Vagina (tissue), 2 donors: Measurements from ENCODE around the gene RABEP2. TPM values are rescaled to one million over a fixed set of nuclear protein-coding genes. Genes with fewer than 3 reads are reported as not detected.

ENCODE experiments used
- DNase-seq, 2 donors: peaks; one replicate each; pipeline ENCODE4 v3.0.0-alpha.2; 2017; ENCODE audit errors: extremely low spot score in 2 of 2
- H3K27ac ChIP-seq: fragments of 200-600 bp; sonication (generic); one replicate; pipeline ENCODE4 v1.5.1; 2019
- H3K27me3 ChIP-seq: fragments of 200-600 bp; sonication (generic); one replicate; pipeline ENCODE4 v1.5.1; 2019
- H3K36me3 ChIP-seq, 2 donors: fragments of 200-600 bp; sonication (generic); one replicate each; pipeline ENCODE4 v1.5.1; 2017 to 2019
- H3K4me1 ChIP-seq: fragments of 200-600 bp; sonication (generic); one replicate; pipeline ENCODE4 v1.5.1; 2019
- H3K4me3 ChIP-seq, 2 donors: fragments of 200-600 bp; sonication (generic); 1 replicate in 1 of 2; 2 replicates in 1 of 2; pipeline ENCODE4 v1.5.1; 2016 to 2019
- H3K9me3 ChIP-seq: fragments of 200-600 bp; sonication (generic); one replicate; pipeline ENCODE4 v1.5.1; 2019
- POLR2A ChIP-seq, 2 donors: fragments of 450-650 bp; IDR thresholded peaks; one replicate each; pipeline ENCODE4 v1.6.1; 2017; ENCODE audit warnings: antibody characterized with exemption in 2 of 2, mild to moderate bottlenecking in 2 of 2, moderate library complexity in 2 of 2
- POLR2AphosphoS5 ChIP-seq, 2 donors: sonication (generic); formaldehyde crosslinking; IDR thresholded peaks; one replicate each; pipeline ENCODE4 v1.9.0; 2017; ENCODE audit warnings: antibody characterized with exemption in 2 of 2, mild to moderate bottlenecking in 2 of 2, low read depth in 1 of 2; ENCODE audit not compliant: insufficient read depth in 1 of 2
- intact Hi-C: fragments of 100-400 bp; cut with DNase I; formaldehyde crosslinking; loops from one replicate; pipeline ENCODE4 v1.15.1; 2023
- total RNA-seq: library from RNA; depleted of rRNA; stranded (reverse); fragments of >200 nt; gene quantifications from one replicate; pipeline ENCODE4 v1.2.3, GENCODE V29; 2016
- TF ChIP-seq, protein P1 (sequence below), 3 experiments: fragments of 450-650 bp in 2 of 3; fragments of 200-600 bp in 1 of 3; sonication (generic) in 1 of 3; IDR thresholded peaks; one replicate each; pipeline ENCODE4 v1.5.1; 2017 to 2019; ENCODE audit warnings: antibody characterized with exemption in 3 of 3, mild to moderate bottlenecking in 2 of 3, moderate library complexity in 2 of 3

The RABEP2 gene
- total RNA-seq, 1 donor from 2014 or later = 44.7 TPM

DNA sequence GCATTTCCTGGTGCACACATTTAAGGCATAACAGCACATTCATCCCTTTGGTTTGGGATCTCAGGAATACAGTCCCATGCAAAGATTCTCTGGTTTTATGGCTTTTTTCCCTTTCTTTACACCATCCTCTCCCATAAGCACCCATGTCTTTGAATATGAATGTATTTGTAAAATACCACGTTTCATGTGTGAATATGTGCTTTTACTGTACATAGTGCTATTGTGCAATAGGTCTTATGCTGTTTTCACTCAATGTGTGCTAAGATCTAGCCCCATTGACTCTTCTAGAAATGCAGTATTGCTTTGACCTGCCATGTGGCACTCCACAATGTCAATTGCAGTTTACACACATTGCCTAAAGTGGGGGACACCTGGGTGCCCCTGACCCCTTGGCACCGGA lies 39.5 kb upstream of the RABEP2 start:
- intact Hi-C loops = no loop called here
- Histone ChIP-seq H3K4me3 (no peak overlapping the region), H3K9me3 (no peaks in the 10 kb centered on the region), H3K27me3 (no peaks in the 10 kb centered on the region), H3K4me1 (no peaks in the 10 kb centered on the region), H3K36me3 (peaks cover 0 to 45% of the 10 kb centered on the region in 2 donors), H3K27ac (no peak overlapping the region)
- DNase-seq = no peak
- no peak for TF ChIP-seq POLR2A (IDR thresholded peaks at IDR 0.05)
- no peak for TF ChIP-seq POLR2AphosphoS5 (IDR thresholded peaks at IDR 0.05; ENCODE audit: insufficient read depth in 1 of 2, low read depth in 1 of 2)
- TF ChIP-seq, protein P1, sequence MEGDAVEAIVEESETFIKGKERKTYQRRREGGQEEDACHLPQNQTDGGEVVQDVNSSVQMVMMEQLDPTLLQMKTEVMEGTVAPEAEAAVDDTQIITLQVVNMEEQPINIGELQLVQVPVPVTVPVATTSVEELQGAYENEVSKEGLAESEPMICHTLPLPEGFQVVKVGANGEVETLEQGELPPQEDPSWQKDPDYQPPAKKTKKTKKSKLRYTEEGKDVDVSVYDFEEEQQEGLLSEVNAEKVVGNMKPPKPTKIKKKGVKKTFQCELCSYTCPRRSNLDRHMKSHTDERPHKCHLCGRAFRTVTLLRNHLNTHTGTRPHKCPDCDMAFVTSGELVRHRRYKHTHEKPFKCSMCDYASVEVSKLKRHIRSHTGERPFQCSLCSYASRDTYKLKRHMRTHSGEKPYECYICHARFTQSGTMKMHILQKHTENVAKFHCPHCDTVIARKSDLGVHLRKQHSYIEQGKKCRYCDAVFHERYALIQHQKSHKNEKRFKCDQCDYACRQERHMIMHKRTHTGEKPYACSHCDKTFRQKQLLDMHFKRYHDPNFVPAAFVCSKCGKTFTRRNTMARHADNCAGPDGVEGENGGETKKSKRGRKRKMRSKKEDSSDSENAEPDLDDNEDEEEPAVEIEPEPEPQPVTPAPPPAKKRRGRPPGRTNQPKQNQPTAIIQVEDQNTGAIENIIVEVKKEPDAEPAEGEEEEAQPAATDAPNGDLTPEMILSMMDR (IDR thresholded peaks at IDR 0.05) = no peak

- Histone ChIP-seq H3K4me1 (no peaks in the 10 kb centered on the region), H3K36me3 (peaks cover 0 to 45% of the 10 kb centered on the region in 2 donors), H3K4me3 (no peak overlapping the region), H3K27me3 (no peaks in the 10 kb centered on the region), H3K27ac (no peak overlapping the region), H3K9me3 (no peaks in the 10 kb centered on the region)
- intact Hi-C loops = no loop called here
- TF ChIP-seq, protein P1 (IDR thresholded peaks at IDR 0.05) = no peak
- TF ChIP-seq POLR2AphosphoS5 (IDR thresholded peaks at IDR 0.05; ENCODE audit: insufficient read depth in 1 of 2, low read depth in 1 of 2) (no peak), POLR2A (IDR thresholded peaks at IDR 0.05) (no peak)
- no peak for DNase-seq
Observed at GRCh38 chr16:28964072-28964471, 39.0 kb upstream of the RABEP2 start.

DNA sequence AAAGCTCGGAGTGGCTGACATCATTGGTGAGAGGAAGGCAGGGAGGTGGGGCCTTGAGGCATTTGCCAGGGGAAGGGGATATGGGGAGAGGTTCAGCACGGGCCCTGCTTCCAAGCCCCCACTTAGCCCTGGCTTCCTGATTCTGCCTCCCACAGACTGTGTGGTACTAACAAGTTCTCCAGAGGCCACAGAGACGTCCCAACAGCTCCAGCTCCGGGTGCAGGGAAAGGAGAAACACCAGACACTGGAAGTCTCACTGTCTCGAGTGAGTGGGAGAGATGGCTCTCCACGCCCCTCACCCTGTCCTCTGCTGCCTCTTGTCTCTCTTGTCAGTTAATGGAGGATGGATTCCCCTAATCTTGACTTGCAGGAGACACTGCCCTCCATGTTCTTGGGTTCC lies 33.8 kb upstream of the RABEP2 start:
- intact Hi-C loops = no loop called here
- Histone ChIP-seq H3K27me3 (no peaks in the 10 kb centered on the region), H3K4me1 (no peaks in the 10 kb centered on the region), H3K27ac (no peak overlapping the region), H3K36me3 (peaks cover 0 to 58% of the 10 kb centered on the region in 2 donors), H3K4me3 (no peak overlapping the region), H3K9me3 (no peaks in the 10 kb centered on the region)
- no peak for TF ChIP-seq POLR2A (IDR thresholded peaks at IDR 0.05)
- no peak for DNase-seq

DNA sequence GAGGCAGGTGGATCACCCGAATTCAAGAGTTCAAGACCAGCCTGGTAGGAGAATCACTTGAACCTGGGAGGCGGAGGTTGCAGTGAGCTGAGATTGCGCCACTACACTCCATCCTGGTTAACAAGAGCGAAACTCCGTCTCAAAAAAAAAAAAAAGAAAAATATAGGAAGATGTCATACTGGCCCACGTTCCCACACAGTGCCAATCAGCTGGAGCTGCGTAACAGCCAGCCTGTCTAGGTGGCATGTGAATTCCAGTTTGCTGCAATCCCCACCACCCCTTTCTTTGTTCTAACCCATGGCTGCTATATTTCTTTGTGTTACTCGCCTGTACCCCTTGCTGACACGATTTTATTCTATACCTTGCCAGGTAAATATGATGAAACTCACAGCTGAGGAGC lies 33.2 kb upstream of the RABEP2 start:
- intact Hi-C loops = no loop called here
- no peak overlapping the region for H3K4me3 ChIP-seq
- no peaks in the 10 kb centered on the region for H3K27me3 ChIP-seq
- DNase-seq = no peak
- peaks cover 0 to 56% of the 10 kb centered on the region in 2 donors for H3K36me3 ChIP-seq
- TF ChIP-seq POLR2A (IDR thresholded peaks at IDR 0.05) (no peak), POLR2AphosphoS5 (IDR thresholded peaks at IDR 0.05; ENCODE audit: insufficient read depth in 1 of 2, low read depth in 1 of 2) (no peak)
- TF ChIP-seq, protein P1 (IDR thresholded peaks at IDR 0.05) = no peak
- H3K9me3 ChIP-seq = no peaks in the 10 kb centered on the region
- no peaks in the 10 kb centered on the region for H3K4me1 ChIP-seq
- no peak overlapping the region for H3K27ac ChIP-seq

DNA sequence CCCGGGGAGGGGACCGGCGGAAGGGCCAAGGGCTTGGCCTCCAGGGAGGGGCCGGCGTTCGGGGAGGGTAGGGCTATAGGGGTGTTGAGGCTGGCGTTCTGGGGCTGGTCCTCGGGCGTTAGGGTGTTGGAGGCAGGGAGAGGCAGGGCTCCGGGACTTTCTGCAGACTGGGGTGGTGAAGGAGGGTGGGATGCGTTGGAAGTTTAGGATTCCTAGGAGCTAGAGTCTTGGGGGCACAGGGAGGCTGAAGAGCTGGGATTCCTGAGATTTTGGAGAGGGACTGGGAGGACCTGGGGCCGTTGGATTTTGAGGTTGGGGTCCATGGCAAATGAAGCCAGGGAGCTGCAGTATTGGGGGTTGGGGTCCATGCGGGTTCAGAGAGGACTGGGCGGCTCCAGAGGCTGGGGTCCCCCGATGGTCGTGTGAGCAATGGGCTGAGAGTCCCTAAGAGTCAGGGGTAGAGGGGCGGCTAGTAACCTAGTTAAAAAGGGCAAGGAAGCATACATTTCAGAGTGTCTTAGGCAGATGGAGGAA lies 26.4 kb upstream of the RABEP2 start:
- Histone ChIP-seq H3K4me3 (peak overlapping the region; percentile 69 to 95), H3K4me1 (peaks cover 24% of the 10 kb centered on the region), H3K27me3 (no peaks in the 10 kb centered on the region), H3K27ac (peak overlapping the region; percentile 69), H3K36me3 (peaks cover 0 to 36% of the 10 kb centered on the region in 2 donors), H3K9me3 (no peaks in the 10 kb centered on the region)
- no peak for TF ChIP-seq POLR2AphosphoS5 (IDR thresholded peaks at IDR 0.05; ENCODE audit: insufficient read depth in 1 of 2, low read depth in 1 of 2)
- no peak for TF ChIP-seq POLR2A (IDR thresholded peaks at IDR 0.05)
- TF ChIP-seq, protein P1 (IDR thresholded peaks at IDR 0.05) = no peak
- DNase-seq = no peak
- intact Hi-C loops = no loop called here
